ENCODE results near the gene PLOD2.

- TF ChIP-seq NR2C1 (IDR thresholded peaks at IDR 0.05) (no peak), NR2C1 (tag; IDR thresholded peaks at IDR 0.05) (no peak), ARID1B (IDR thresholded peaks at IDR 0.05) (no peak), SIN3A (IDR thresholded peaks at IDR 0.05; ENCODE audit: borderline replicate concordance in 2 of 2, control insufficient read depth in 1 of 2, low read depth in 2 of 2, low read length in 2 of 2) (no peak), ZHX1 (conservative IDR thresholded peaks at IDR 0.05; ENCODE audit: low read length) (no peak), MAFF (IDR thresholded peaks at IDR 0.05; ENCODE audit: low read length) (no peak), IRF2 (CRISPR knock-in tag; IDR thresholded peaks at IDR 0.05) (no peak), CHD2 (IDR thresholded peaks at IDR 0.05; ENCODE audit: low read depth, low read length) (no peak), SP2 (IDR thresholded peaks at IDR 0.05; ENCODE audit: extremely low read depth, low read depth, low read length, poor library complexity, severe bottlenecking) (no peak)
Measured at GRCh38 chr3:146044046-146044445, 116.9 kb downstream of the PLOD2 start.
